H1 (cell line): Measurements from ENCODE around the gene RBM8A. TPM values are rescaled to one million over a fixed set of nuclear protein-coding genes. Genes with fewer than 3 reads are reported as not detected.

Experiments used
- CTCF ChIA-PET: fragments of 300-600 bp; sonication (Branson Sonifier 250); formaldehyde crosslinking; loops from one replicate; lab custom pipeline; 2021; ENCODE audit not compliant: partially characterized antibody; lab: Charles Lee
- POLR2A ChIA-PET: fragments of 300-600 bp; sonication (Branson Sonifier 250); formaldehyde crosslinking; loops from one replicate; lab custom pipeline; 2021; ENCODE audit warnings: inconsistent platforms; ENCODE audit not compliant: partially characterized antibody; lab: Charles Lee
- DNase-seq, 2 experiments: peaks; one replicate each; pipeline versions ENCODE4 v3.0.0 to v3.0.0-alpha.2; 2010 to 2022; ENCODE audit warnings: low spot score in 2 of 2, low read depth in 1 of 2, mixed read lengths in 1 of 2
- FAIRE-seq: peaks from 2 replicates; lab custom pipeline; 2011; peaks lifted over from hg19 to GRCh38; lab: Jason Lieb, UNC
- H2AFZ ChIP-seq: 2 replicates; pipeline ENCODE4 v1.8.1; 2012; ENCODE audit warnings: low read length, inconsistent platforms
- H2AK5ac ChIP-seq: 2 replicates; pipeline ENCODE4 v1.6.1; 2013; ENCODE audit warnings: low read depth, low read length
- H2BK120ac ChIP-seq: replicated peaks from 2 replicates; pipeline ENCODE3; 2013; ENCODE audit warnings: low read depth, low read length, inconsistent platforms
- H2BK12ac ChIP-seq: 2 replicates; pipeline ENCODE4 v1.6.1; 2013; ENCODE audit warnings: low read depth, low read length
- H2BK15ac ChIP-seq: 2 replicates; pipeline ENCODE4 v1.6.1; 2013; ENCODE audit warnings: low read length
- H2BK20ac ChIP-seq: 2 replicates; pipeline ENCODE4 v1.6.1; 2013; ENCODE audit warnings: low read length
- H2BK5ac ChIP-seq: 2 replicates; pipeline ENCODE4 v1.6.1; 2013; ENCODE audit warnings: low read depth, low read length
- H3K14ac ChIP-seq: 2 replicates; pipeline ENCODE4 v1.6.1; 2013; ENCODE audit warnings: inconsistent platforms; ENCODE audit not compliant: insufficient read length
- H3K18ac ChIP-seq: 2 replicates; pipeline ENCODE4 v1.6.1; 2013; ENCODE audit warnings: low read length; ENCODE audit errors: extremely low read depth
- H3K23ac ChIP-seq: 2 replicates; pipeline ENCODE4 v1.6.1; 2013; ENCODE audit warnings: inconsistent platforms; ENCODE audit not compliant: insufficient read length
- H3K23me2 ChIP-seq: 2 replicates; pipeline ENCODE4 v1.6.1; 2013; ENCODE audit warnings: low read depth, low read length
- H3K27ac ChIP-seq: 2 replicates; pipeline ENCODE4 v1.6.1; 2011; ENCODE audit warnings: low read depth, low read length, inconsistent platforms
- H3K27me3 ChIP-seq, 4 experiments: replicated peaks in 1 of 4; 1 replicate in 1 of 4; 2 replicates in 3 of 4; pipeline versions ENCODE4 v1.6.1 to v1.8.1; 2011 to 2013; ENCODE audit warnings: low read length in 3 of 4, mild to moderate bottlenecking in 3 of 4, inconsistent platforms in 2 of 4, mixed read lengths in 2 of 4, moderate library complexity in 1 of 4; ENCODE audit not compliant: control insufficient read depth in 3 of 4, insufficient read depth in 3 of 4; ENCODE audit errors: extremely low read depth in 1 of 4
- H3K36me3 ChIP-seq, 4 experiments: 2 replicates each; pipeline versions ENCODE4 v1.6.1 to v1.8.1; 2011 to 2013; ENCODE audit warnings: mild to moderate bottlenecking in 4 of 4, low read length in 3 of 4, moderate library complexity in 2 of 4, control low read depth in 1 of 4, inconsistent platforms in 1 of 4; ENCODE audit not compliant: insufficient read depth in 4 of 4, control insufficient read depth in 2 of 4
- H3K4ac ChIP-seq: replicated peaks from 2 replicates; pipeline ENCODE3; 2013; ENCODE audit warnings: low read length, low read depth, mixed read lengths, inconsistent platforms; ENCODE audit not compliant: insufficient read length
- H3K4me1 ChIP-seq, 4 experiments: replicated peaks in 1 of 4; 1 replicate in 1 of 4; 2 replicates in 3 of 4; pipeline versions ENCODE4 v1.6.1 to v1.8.1; 2011 to 2013; ENCODE audit warnings: low read length in 3 of 4, inconsistent platforms in 2 of 4, mixed read lengths in 1 of 4; ENCODE audit not compliant: insufficient read depth in 4 of 4, control insufficient read depth in 3 of 4
- H3K4me2 ChIP-seq, 2 experiments: 2 replicates each; pipeline versions ENCODE4 v1.6.1 to v1.8.1; 2011 to 2013; ENCODE audit warnings: low read depth in 2 of 2, low read length in 2 of 2, control low read depth in 1 of 2, inconsistent platforms in 1 of 2, mild to moderate bottlenecking in 1 of 2; ENCODE audit not compliant: insufficient read depth in 1 of 2
- H3K4me3 ChIP-seq, 4 experiments: fragments of 200-600, 300-600 bp in 1 of 4; sonication (generic), shearing (Covaris generic), sonication (Bioruptor Twin) in 1 of 4; 2 replicates each; pipeline versions ENCODE4 v1.5.1 to v1.8.1; 2011 to 2016; ENCODE audit warnings: low read length in 4 of 4, low read depth in 3 of 4, control low read depth in 2 of 4, inconsistent platforms in 2 of 4, mild to moderate bottlenecking in 2 of 4, mixed read lengths in 1 of 4, moderate library complexity in 1 of 4; ENCODE audit not compliant: insufficient read depth in 2 of 4; ENCODE audit errors: extremely low read depth in 1 of 4
- H3K56ac ChIP-seq: replicated peaks from 2 replicates; pipeline ENCODE3; 2013; ENCODE audit warnings: low read depth, mild to moderate bottlenecking, mixed read lengths, low read length, inconsistent platforms; ENCODE audit not compliant: insufficient read length
- H3K79me1 ChIP-seq: 2 replicates; pipeline ENCODE4 v1.6.1; 2013; ENCODE audit warnings: low read depth, low read length, control low read depth
- H3K79me2 ChIP-seq, 2 experiments: 2 replicates each; pipeline versions ENCODE4 v1.6.1 to v1.8.1; 2012 to 2013; ENCODE audit warnings: low read length in 2 of 2, mild to moderate bottlenecking in 2 of 2, inconsistent platforms in 1 of 2; ENCODE audit not compliant: insufficient read depth in 2 of 2, control insufficient read depth in 1 of 2
- H3K9ac ChIP-seq, 4 experiments: replicated peaks in 1 of 4; 1 replicate in 1 of 4; 2 replicates in 3 of 4; pipeline versions ENCODE4 v1.6.1 to v1.8.1; 2011 to 2013; ENCODE audit warnings: low read depth in 3 of 4, low read length in 3 of 4, control low read depth in 2 of 4, mild to moderate bottlenecking in 2 of 4, moderate library complexity in 2 of 4, inconsistent platforms in 1 of 4; ENCODE audit errors: extremely low read depth in 1 of 4
- H3K9me3 ChIP-seq, 2 experiments: 2 replicates each; pipeline versions ENCODE4 v1.6.1 to v1.8.1; 2012 to 2013; ENCODE audit warnings: mild to moderate bottlenecking in 2 of 2, moderate library complexity in 2 of 2, control low read depth in 1 of 2, inconsistent platforms in 1 of 2, low read depth in 1 of 2, low read length in 1 of 2, mixed read lengths in 1 of 2; ENCODE audit not compliant: insufficient read depth in 2 of 2
- H4K20me1 ChIP-seq, 2 experiments: replicated peaks in 1 of 2; 2 replicates each; pipeline versions ENCODE3 to v1.8.1; 2011 to 2013; ENCODE audit warnings: inconsistent platforms in 2 of 2, low read length in 2 of 2, mild to moderate bottlenecking in 1 of 2; ENCODE audit not compliant: insufficient read depth in 2 of 2, control insufficient read depth in 1 of 2
- H4K5ac ChIP-seq: 2 replicates; pipeline ENCODE4 v1.6.1; 2013; ENCODE audit warnings: low read length, low read depth, mixed read lengths, inconsistent platforms; ENCODE audit not compliant: insufficient read length
- H4K8ac ChIP-seq: 2 replicates; pipeline ENCODE4 v1.8.0; 2013; ENCODE audit warnings: mild to moderate bottlenecking, moderate library complexity, low read length, inconsistent platforms; ENCODE audit not compliant: insufficient read depth; ENCODE audit errors: extremely low read depth
- H4K91ac ChIP-seq: replicated peaks from 2 replicates; pipeline ENCODE3; 2013; ENCODE audit warnings: low read length, mixed read lengths, inconsistent platforms; ENCODE audit not compliant: insufficient read length
- CTBP2 ChIP-seq: IDR thresholded peaks from 2 replicates; pipeline ENCODE4 v1.7.0; 2011; ENCODE audit warnings: borderline replicate concordance, mild to moderate bottlenecking, moderate library complexity, mixed read lengths, low read length; ENCODE audit not compliant: insufficient read depth, insufficient read length
- E2F6 ChIP-seq: IDR thresholded peaks from 2 replicates; pipeline ENCODE4 v1.6.1; 2012; ENCODE audit warnings: inconsistent platforms
- EZH2 ChIP-seq: fragments of 200-600 bp; sonication (generic); IDR thresholded peaks from 2 replicates; pipeline ENCODE4 v1.7.1; 2012; ENCODE audit warnings: low read depth, mild to moderate bottlenecking, moderate library complexity, low read length, inconsistent platforms; ENCODE audit not compliant: severe bottlenecking
- MAX ChIP-seq: IDR thresholded peaks from 2 replicates; pipeline ENCODE4 v1.6.1; 2012; ENCODE audit warnings: inconsistent platforms
- RBBP5 ChIP-seq: IDR thresholded peaks from 2 replicates; pipeline ENCODE4 v1.7.1; 2012; ENCODE audit warnings: low read depth, mild to moderate bottlenecking, inconsistent platforms, low read length, moderate library complexity, borderline replicate concordance
- RNF2 ChIP-seq: fragments of 200-900, 300-1000 bp; sonication (generic); IDR thresholded peaks from 2 replicates; pipeline ENCODE4 v1.7.1; 2016; ENCODE audit warnings: borderline replicate concordance, low read depth, mild to moderate bottlenecking, antibody characterized with exemption, low read length; ENCODE audit not compliant: poor library complexity, severe bottlenecking; ENCODE audit errors: missing control alignments
- SP1 ChIP-seq: IDR thresholded peaks from 2 replicates; pipeline ENCODE4 v1.6.1; 2011; ENCODE audit warnings: low read depth, low read length
- SUZ12 ChIP-seq: fragments of 200-600 bp; sonication (generic); IDR thresholded peaks from 2 replicates; pipeline ENCODE4 v1.6.1; 2012; ENCODE audit warnings: mild to moderate bottlenecking, inconsistent platforms, low read length, moderate library complexity, mixed read lengths
- TAF1 ChIP-seq: IDR thresholded peaks from 2 replicates; pipeline ENCODE4 v1.6.1; 2011; ENCODE audit warnings: mild to moderate bottlenecking, low read depth, low read length
- WGBS, 2 experiments: shearing (Covaris generic) in 1 of 2; methylation state at CpG; one replicate each; pipeline versions ENCODE4 v1.1.6 to v1.1.7; 2013 to 2015; ENCODE audit warnings: low lambda C conversion rate in 2 of 2, mixed read lengths in 2 of 2, inconsistent platforms in 1 of 2, low coverage in 1 of 2, missing lambda C conversion rate in 1 of 2; ENCODE audit not compliant: insufficient replicate concordance in 2 of 2, insufficient coverage in 1 of 2, insufficient read length in 1 of 2; ENCODE audit errors: extremely low coverage in 1 of 2, missing lambda C conversion rate in 1 of 2; 5-methylcytosine and 5-hydroxymethylcytosine counted together
- polyA plus RNA-seq, 7 experiments: library from polyadenylated mRNA; depleted of rRNA in 3 of 7; stranded (reverse) in 5 of 7; unstranded in 2 of 7; fragments of >200 nt in 5 of 7; fragments of 200-250 nt in 2 of 7; gene quantifications; 1 replicate in 5 of 7; 2 replicates in 1 of 7; 4 replicates in 1 of 7; pipeline versions ENCODE4 v1.2.1 to v1.2.3, GENCODE V29; 2011 to 2013; ENCODE audit warnings: missing spikeins in 2 of 7, mixed read lengths in 2 of 7
- total RNA-seq: library from RNA; stranded (reverse); fragmentation: NEBNext Ultra II Directional; extraction: Animal tissue kit (Norgen Biotek cat#: 25700); gene quantifications from 2 replicates; pipeline ENCODE4 v1.2.1, GENCODE V29; 2021

The RBM8A gene
- total and polyA plus RNA-seq, 2 of the 8 experiments (the other 6 are each of a cell fraction or from before 2014, with no cell fraction given): 125 to 216 TPM

GRCh38 chr1:145961425-145962156, 34.3 kb upstream of the RBM8A start:
- Histone ChIP-seq H3K79me1 (no peaks in the 10 kb centered on the region), H2BK5ac (no peak overlapping the region), H2BK15ac (no peak overlapping the region), H3K23me2 (peaks cover 25% of the 10 kb centered on the region), H3K4me2 (peak overlapping the region; percentile 93 to 98), H3K36me3 (no peaks in the 10 kb centered on the region), H3K9ac (no peak overlapping the region), H2BK12ac (peak overlapping the region; percentile 68; the same call in 1 of the 2 replicates), H2BK20ac (no peak overlapping the region), H3K56ac (no peak overlapping the region), H3K23ac (no peak overlapping the region), H3K79me2 (no peaks in the 10 kb centered on the region), H3K27ac (no peak overlapping the region), H3K27me3 (peaks cover 25 to 65% (median 59%) of the 10 kb centered on the region in 4 experiments), H3K4me3 (peak overlapping the region; percentile 56 to 85 (median 82)), H4K5ac (no peak overlapping the region), H4K20me1 (peaks cover 0 to 2% of the 10 kb centered on the region in 2 experiments), H4K91ac (no peak overlapping the region), H2AK5ac (no peak overlapping the region), H3K14ac (no peak overlapping the region), H4K8ac (peak overlapping the region; percentile 22; the same call in 1 of the 2 replicates), H3K18ac (no peak overlapping the region; the same call in 1 of the 2 replicates), H2AFZ (peak overlapping the region; percentile 40; the same call in 1 of the 2 replicates), H3K4me1 (peaks cover 0 to 20% (median 11%) of the 10 kb centered on the region in 4 experiments; a peak in 6 of 7 replicates), H3K9me3 (no peaks in the 10 kb centered on the region), H3K4ac (no peak overlapping the region), H2BK120ac (no peak overlapping the region)
- TF ChIP-seq E2F6: peak; percentile 34
- peak; percentile 71 for TF ChIP-seq CTBP2
- no peak for TF ChIP-seq SP1
- peak; percentile 68 for TF ChIP-seq EZH2
- TF ChIP-seq TAF1: no peak
- peak; percentile 38; the same call in 1 of the 2 replicates for TF ChIP-seq RBBP5
- peak; percentile 85 for TF ChIP-seq SUZ12
- TF ChIP-seq MAX: 0 out of 2 replicates have a peak, but pooled peaks have one; percentile 20
- TF ChIP-seq RNF2: peak; percentile 25
- ChIA-PET POLR2A (interaction anchor here (0.7 to 5.3 kb wide), 4 partner anchors 31 to 41 kb away, joined by 3 to 31 read pairs (median 6); partner anchors contain the start of genes RBM8A and TXNIP), CTCF (interaction anchor here (3.6 kb wide), 1 partner anchor 18 kb away, joined by 17 read pairs; no protein-coding TSS in a partner anchor)
- DNase-seq: peak in 1 of 2 experiments; percentile 65
- no peak for FAIRE-seq
- 4% methylated on average over 57 of the region's 57 CpGs; no CpG with 5 or more reads in 1 of the 2 experiments for WGBS, 2 experiments
